ENCODE data around the gene TCF7.

TCF7 gene

GRCh38 chr5:134090522-134090921 lies 24.0 kb upstream of the TCF7 start:
- no peak for DNase-seq (ENCODE audit: low read depth)

GRCh38 chr5:134091626-134092121 lies 22.8 kb upstream of the TCF7 start:
- peak; percentile 8 for DNase-seq (ENCODE audit: low read depth)

GRCh38 chr5:134092875-134093274 lies 21.6 kb upstream of the TCF7 start:
- DNase-seq (ENCODE audit: low read depth): peak; percentile 40

- DNase-seq (ENCODE audit: low read depth): no peak
Measured at GRCh38 chr5:134093351-134093750, 21.1 kb upstream of the TCF7 start.

- DNase-seq (ENCODE audit: low read depth): no peak
Measured at GRCh38 chr5:134095293-134095692, 19.2 kb upstream of the TCF7 start.

- no peak for DNase-seq (ENCODE audit: low read depth)
Measured at GRCh38 chr5:134095887-134096589, 18.4 kb upstream of the TCF7 start.

- DNase-seq (ENCODE audit: low read depth): no peak
Measured at GRCh38 chr5:134097211-134097749, 17.2 kb upstream of the TCF7 start.

GRCh38 chr5:134098690-134099089 lies 15.8 kb upstream of the TCF7 start:
- DNase-seq (ENCODE audit: low read depth): no peak

GRCh38 chr5:134099288-134099872 lies 15.1 kb upstream of the TCF7 start:
- DNase-seq (ENCODE audit: low read depth): peak; percentile 41

- no peak for DNase-seq (ENCODE audit: low read depth)
Measured at GRCh38 chr5:134099939-134100282, 14.6 kb upstream of the TCF7 start.

- peak; percentile 65 for DNase-seq (ENCODE audit: low read depth)
Measured at GRCh38 chr5:134100283-134101091, 14.0 kb upstream of the TCF7 start.

GRCh38 chr5:134101686-134102439 lies 12.6 kb upstream of the TCF7 start:
- DNase-seq (ENCODE audit: low read depth): no peak

- no peak for DNase-seq (ENCODE audit: low read depth)
Measured at GRCh38 chr5:134103397-134103796, 11.1 kb upstream of the TCF7 start.

GRCh38 chr5:134103998-134104654 lies 10.4 kb upstream of the TCF7 start:
- DNase-seq (ENCODE audit: low read depth): no peak

GRCh38 chr5:134106991-134107701 lies 7.3 kb upstream of the TCF7 start:
- no peak for DNase-seq (ENCODE audit: low read depth)

- no peak for DNase-seq (ENCODE audit: low read depth)
Measured at GRCh38 chr5:134107779-134108178, 6.7 kb upstream of the TCF7 start.

GRCh38 chr5:134110382-134110781 lies 4.1 kb upstream of the TCF7 start:
- DNase-seq (ENCODE audit: low read depth): no peak

- DNase-seq (ENCODE audit: low read depth): peak; percentile 43
Measured at GRCh38 chr5:134111741-134112647, 2.5 kb upstream of the TCF7 start.

GRCh38 chr5:134112726-134113362 lies 1.6 kb upstream of the TCF7 start:
- no peak for DNase-seq (ENCODE audit: low read depth)

All from amniotic epithelial cell (primary cell).